ENCODE measurements around the gene SEC14L1. TPM values are rescaled to one million over a fixed set of nuclear protein-coding genes. Genes with fewer than 3 reads are reported as not detected.

SEC14L1 gene
- total RNA-seq, 1 experiment from 2014 or later: 81.0 TPM

DNA sequence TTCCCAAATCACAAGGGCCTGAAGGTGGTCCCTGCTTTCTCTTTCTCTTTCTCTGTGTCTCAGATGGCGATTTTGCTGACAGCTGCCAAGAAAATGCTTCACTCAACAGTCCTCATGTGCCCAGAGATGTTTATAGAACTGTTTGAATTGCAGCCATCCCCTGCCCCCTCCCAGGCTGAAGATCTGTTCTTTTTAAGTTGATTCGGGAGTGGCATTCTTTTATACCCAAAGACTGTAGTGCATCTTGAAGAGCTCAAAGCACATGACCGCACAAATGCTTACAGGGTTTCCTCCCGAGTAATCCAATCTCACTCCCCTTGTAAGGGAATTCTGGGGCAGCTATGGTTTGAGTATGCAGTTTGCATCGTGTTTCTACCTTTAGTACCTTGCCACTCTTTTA, 75.7 kb downstream of the SEC14L1 start:
- no peak for DNase-seq (ENCODE audit: low spot score)
- no peak overlapping the region for H3K4me3 Mint-ChIP-seq
- CTCF ChIA-PET: interaction anchor here (1.0 to 1.5 kb wide), 2 partner anchors 128 to 1649 kb away, joined by 3 read pairs; no protein-coding TSS in a partner anchor
- peaks cover 34% of the 10 kb centered on the region for H3K36me3 Mint-ChIP-seq
- no peak overlapping the region for H3K27ac Mint-ChIP-seq
- peaks cover 8% of the 10 kb centered on the region for H3K4me1 Mint-ChIP-seq
- no peak for TF ChIP-seq NFE2L1 (CRISPR knock-in tag; IDR thresholded peaks at IDR 0.05)
- no peak for TF ChIP-seq NR3C1 (CRISPR knock-in tag; conservative IDR thresholded peaks at IDR 0.05; ENCODE audit: low read depth)
- TF ChIP-seq CBFB (CRISPR knock-in tag; IDR thresholded peaks at IDR 0.05; ENCODE audit: low read depth): no peak
- no peak for TF ChIP-seq ZNF317 (CRISPR knock-in tag; IDR thresholded peaks at IDR 0.05; ENCODE audit: borderline replicate concordance, low read depth)
- TF ChIP-seq, protein P1, sequence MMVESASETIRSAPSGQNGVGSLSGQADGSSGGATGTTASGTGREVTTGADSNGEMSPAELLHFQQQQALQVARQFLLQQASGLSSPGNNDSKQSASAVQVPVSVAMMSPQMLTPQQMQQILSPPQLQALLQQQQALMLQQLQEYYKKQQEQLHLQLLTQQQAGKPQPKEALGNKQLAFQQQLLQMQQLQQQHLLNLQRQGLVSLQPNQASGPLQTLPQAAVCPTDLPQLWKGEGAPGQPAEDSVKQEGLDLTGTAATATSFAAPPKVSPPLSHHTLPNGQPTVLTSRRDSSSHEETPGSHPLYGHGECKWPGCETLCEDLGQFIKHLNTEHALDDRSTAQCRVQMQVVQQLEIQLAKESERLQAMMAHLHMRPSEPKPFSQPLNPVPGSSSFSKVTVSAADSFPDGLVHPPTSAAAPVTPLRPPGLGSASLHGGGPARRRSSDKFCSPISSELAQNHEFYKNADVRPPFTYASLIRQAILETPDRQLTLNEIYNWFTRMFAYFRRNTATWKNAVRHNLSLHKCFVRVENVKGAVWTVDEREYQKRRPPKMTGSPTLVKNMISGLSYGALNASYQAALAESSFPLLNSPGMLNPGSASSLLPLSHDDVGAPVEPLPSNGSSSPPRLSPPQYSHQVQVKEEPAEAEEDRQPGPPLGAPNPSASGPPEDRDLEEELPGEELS (CRISPR knock-in tag; IDR thresholded peaks at IDR 0.05): no peak
- no peak for TF ChIP-seq NR1H2 (CRISPR knock-in tag; IDR thresholded peaks at IDR 0.05)
- POLR2A ChIA-PET: no interaction called here
- H3K9me3 Mint-ChIP-seq: no peaks in the 10 kb centered on the region
- ATAC-seq: no peak
- no peaks in the 10 kb centered on the region for H3K27me3 Mint-ChIP-seq (ENCODE audit: low read depth)

DNA sequence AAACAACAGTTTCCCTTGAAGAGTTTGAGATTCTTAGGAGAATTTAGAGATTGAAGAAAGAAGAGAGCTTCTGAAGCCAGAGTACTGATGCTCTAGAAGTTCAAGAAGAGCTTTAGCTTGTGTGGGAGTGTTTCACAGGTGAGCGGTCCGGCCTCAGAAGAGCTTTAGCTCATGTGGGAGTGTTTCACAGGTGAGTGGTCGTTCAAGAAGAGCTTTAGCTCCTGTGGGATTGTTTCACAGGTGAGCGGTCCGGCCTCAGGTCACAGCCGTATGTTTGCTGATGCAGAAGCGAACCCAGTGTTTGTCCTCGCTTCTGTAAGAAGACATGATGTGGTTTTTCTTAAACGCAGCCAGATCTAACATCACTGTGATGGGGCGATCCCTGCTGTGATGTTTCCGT, 76.4 kb downstream of the SEC14L1 start:
- POLR2A ChIA-PET: no interaction called here

More for the DNA sequence above, 76.4 kb downstream of the SEC14L1 start:
- Mint-ChIP-seq H3K27me3 (ENCODE audit: low read depth) (no peaks in the 10 kb centered on the region), H3K27ac (no peak overlapping the region), H3K4me3 (no peak overlapping the region), H3K36me3 (peaks cover 28% of the 10 kb centered on the region), H3K4me1 (peaks cover 10% of the 10 kb centered on the region), H3K9me3 (no peaks in the 10 kb centered on the region)
- CTCF ChIA-PET: interaction anchor here (1.0 to 1.5 kb wide), 3 partner anchors 35 to 1649 kb away, joined by 3 read pairs; no protein-coding TSS in a partner anchor
- ATAC-seq (no peak), DNase-seq (ENCODE audit: low spot score) (no peak)
- TF ChIP-seq SMAD3 (CRISPR knock-in tag; IDR thresholded peaks at IDR 0.05; ENCODE audit: borderline replicate concordance): no peak
- TF ChIP-seq ZNF416 (CRISPR knock-in tag; IDR thresholded peaks at IDR 0.05): no peak
- TF ChIP-seq, protein P2, sequence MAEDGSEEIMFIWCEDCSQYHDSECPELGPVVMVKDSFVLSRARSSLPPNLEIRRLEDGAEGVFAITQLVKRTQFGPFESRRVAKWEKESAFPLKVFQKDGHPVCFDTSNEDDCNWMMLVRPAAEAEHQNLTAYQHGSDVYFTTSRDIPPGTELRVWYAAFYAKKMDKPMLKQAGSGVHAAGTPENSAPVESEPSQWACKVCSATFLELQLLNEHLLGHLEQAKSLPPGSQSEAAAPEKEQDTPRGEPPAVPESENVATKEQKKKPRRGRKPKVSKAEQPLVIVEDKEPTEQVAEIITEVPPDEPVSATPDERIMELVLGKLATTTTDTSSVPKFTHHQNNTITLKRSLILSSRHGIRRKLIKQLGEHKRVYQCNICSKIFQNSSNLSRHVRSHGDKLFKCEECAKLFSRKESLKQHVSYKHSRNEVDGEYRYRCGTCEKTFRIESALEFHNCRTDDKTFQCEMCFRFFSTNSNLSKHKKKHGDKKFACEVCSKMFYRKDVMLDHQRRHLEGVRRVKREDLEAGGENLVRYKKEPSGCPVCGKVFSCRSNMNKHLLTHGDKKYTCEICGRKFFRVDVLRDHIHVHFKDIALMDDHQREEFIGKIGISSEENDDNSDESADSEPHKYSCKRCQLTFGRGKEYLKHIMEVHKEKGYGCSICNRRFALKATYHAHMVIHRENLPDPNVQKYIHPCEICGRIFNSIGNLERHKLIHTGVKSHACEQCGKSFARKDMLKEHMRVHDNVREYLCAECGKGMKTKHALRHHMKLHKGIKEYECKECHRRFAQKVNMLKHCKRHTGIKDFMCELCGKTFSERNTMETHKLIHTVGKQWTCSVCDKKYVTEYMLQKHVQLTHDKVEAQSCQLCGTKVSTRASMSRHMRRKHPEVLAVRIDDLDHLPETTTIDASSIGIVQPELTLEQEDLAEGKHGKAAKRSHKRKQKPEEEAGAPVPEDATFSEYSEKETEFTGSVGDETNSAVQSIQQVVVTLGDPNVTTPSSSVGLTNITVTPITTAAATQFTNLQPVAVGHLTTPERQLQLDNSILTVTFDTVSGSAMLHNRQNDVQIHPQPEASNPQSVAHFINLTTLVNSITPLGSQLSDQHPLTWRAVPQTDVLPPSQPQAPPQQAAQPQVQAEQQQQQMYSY (CRISPR knock-in tag; IDR thresholded peaks at IDR 0.05): no peak
- no peak for TF ChIP-seq JUN (CRISPR knock-in tag; IDR thresholded peaks at IDR 0.05)
- TF ChIP-seq, protein P3, sequence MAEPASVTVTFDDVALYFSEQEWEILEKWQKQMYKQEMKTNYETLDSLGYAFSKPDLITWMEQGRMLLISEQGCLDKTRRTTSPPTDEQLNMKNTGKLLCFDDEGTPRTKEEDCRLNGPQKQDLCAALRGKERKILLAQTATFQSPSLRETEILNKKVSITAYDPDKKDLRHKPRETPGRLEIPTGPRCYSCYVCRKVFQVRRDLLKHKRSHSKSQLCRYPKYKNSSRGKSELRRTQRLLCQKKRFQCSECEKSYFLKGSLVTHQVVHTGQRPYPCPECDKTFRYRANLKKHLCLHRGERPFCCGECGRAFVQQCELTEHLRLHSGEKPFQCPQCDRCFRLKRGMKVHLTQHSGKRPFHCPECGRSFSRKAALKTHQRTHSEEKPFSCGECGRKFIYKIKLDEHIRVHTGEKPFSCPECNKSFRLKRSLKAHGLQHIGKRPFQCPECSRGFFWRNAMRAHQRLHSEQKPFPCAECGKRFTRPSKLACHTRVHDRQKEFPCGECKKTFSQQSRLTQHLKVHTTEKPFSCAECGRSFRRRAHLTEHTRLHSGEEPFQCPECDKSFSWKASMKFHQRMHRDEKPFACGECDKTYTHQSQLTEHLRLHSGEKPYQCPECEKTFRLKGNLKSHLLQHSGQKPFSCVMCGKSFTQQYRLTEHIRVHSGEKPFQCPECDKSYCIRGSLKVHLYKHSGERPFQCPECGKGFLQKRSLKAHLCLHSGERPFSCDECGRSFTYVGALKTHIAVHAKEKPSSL (CRISPR knock-in tag; conservative IDR thresholded peaks at IDR 0.05): no peak
- no peak for TF ChIP-seq RELA (CRISPR knock-in tag; IDR thresholded peaks at IDR 0.05; ENCODE audit: borderline replicate concordance)
- TF ChIP-seq, protein P4, sequence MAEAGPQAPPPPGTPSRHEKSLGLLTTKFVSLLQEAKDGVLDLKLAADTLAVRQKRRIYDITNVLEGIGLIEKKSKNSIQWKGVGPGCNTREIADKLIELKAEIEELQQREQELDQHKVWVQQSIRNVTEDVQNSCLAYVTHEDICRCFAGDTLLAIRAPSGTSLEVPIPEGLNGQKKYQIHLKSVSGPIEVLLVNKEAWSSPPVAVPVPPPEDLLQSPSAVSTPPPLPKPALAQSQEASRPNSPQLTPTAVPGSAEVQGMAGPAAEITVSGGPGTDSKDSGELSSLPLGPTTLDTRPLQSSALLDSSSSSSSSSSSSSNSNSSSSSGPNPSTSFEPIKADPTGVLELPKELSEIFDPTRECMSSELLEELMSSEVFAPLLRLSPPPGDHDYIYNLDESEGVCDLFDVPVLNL (CRISPR knock-in tag; IDR thresholded peaks at IDR 0.05; ENCODE audit: borderline replicate concordance, low read depth): no peak
- TF ChIP-seq ZNF121 (CRISPR knock-in tag; IDR thresholded peaks at IDR 0.05): no peak
- TF ChIP-seq TEAD1 (CRISPR knock-in tag; IDR thresholded peaks at IDR 0.05): no peak

All from WTC11 (cell line).